ENCODE results near the gene C12orf57.

DNA sequence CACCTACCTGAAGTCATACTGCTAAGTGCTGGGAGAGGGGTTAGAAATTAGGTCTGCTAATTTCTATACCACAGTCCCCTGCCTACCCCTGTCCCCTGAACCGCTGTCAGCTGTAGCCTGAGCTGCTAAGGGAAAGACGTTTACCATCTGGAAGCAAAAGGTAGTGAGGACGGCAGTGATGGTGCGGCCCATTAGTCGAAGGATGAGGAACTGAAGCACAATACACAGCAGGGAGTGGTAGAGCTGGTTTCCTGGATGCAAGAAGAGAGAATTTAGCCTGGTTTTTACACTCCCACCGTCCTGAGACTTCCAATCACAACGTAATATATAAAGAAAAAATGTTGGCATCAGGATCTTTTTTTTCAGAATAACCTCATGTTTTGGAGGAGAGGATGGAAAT is 38.7 kb downstream of the C12orf57 start:
- TF ChIP-seq, protein P1, sequence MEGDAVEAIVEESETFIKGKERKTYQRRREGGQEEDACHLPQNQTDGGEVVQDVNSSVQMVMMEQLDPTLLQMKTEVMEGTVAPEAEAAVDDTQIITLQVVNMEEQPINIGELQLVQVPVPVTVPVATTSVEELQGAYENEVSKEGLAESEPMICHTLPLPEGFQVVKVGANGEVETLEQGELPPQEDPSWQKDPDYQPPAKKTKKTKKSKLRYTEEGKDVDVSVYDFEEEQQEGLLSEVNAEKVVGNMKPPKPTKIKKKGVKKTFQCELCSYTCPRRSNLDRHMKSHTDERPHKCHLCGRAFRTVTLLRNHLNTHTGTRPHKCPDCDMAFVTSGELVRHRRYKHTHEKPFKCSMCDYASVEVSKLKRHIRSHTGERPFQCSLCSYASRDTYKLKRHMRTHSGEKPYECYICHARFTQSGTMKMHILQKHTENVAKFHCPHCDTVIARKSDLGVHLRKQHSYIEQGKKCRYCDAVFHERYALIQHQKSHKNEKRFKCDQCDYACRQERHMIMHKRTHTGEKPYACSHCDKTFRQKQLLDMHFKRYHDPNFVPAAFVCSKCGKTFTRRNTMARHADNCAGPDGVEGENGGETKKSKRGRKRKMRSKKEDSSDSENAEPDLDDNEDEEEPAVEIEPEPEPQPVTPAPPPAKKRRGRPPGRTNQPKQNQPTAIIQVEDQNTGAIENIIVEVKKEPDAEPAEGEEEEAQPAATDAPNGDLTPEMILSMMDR (IDR thresholded peaks at IDR 0.05): no peak
- TF ChIP-seq ZFX (IDR thresholded peaks at IDR 0.05; ENCODE audit: borderline replicate concordance): no peak
